HCT116 (cell line): Measurements from ENCODE around the gene RCAN3. TPM values are rescaled to one million over a fixed set of nuclear protein-coding genes. Genes with fewer than 3 reads are reported as not detected.

ENCODE experiments used
- ATAC-seq: fragments of 200-7000 bp; cut with Tn5 transposase; 2 replicates; pipeline ENCODE4 v1.9.1; 2020; ENCODE audit warnings: mild to moderate bottlenecking, moderate library complexity
- BruUV-seq: library from RNA; stranded (reverse); fragments of 400-500 nt; replicated peaks from 2 replicates; lab custom pipeline; 2021; lab: Mats Ljungman, UMichigan
- CTCF ChIA-PET: fragments of 300-600 bp; sonication (Branson Sonifier 250); formaldehyde crosslinking; loops from one replicate; lab custom pipeline; 2021; ENCODE audit warnings: antibody characterized with exemption; lab: Charles Lee
- POLR2A ChIA-PET: fragments of 300-600, 350-600 bp; sonication (Branson Sonifier 250); formaldehyde crosslinking; loops from one replicate; lab custom pipeline; 2021; ENCODE audit warnings: antibody characterized with exemption; lab: Charles Lee
- RAD21 ChIA-PET, 2 experiments: fragments of 300-600 bp; sonication (Branson Sonifier 250); formaldehyde crosslinking; loops; one replicate each; lab custom pipeline; 2023; ENCODE audit warnings: low total read pairs in 2 of 2; ENCODE audit not compliant: uncharacterized antibody in 2 of 2, unreplicated experiment in 2 of 2, low non-redundant PET in 1 of 2; lab: Charles Lee
- DNase-seq: peaks from one replicate; pipeline ENCODE4 v3.0.0-alpha.2; 2010; ENCODE audit warnings: low read depth, low spot score
- H2AFZ ChIP-seq: fragments of 200-600 bp; shearing (Covaris generic), sonication (generic); 2 replicates; pipeline ENCODE4 v1.6.1; 2017; ENCODE audit warnings: low read depth, mixed run types, mixed read lengths, antibody characterized with exemption, low read length; ENCODE audit not compliant: poor library complexity, severe bottlenecking
- H3K27ac ChIP-seq: 2 replicates; pipeline ENCODE4 v1.5.1; 2012; ENCODE audit warnings: low read depth, low read length
- H3K27me3 ChIP-seq: fragments of 200-600 bp; sonication (generic); 2 replicates; pipeline ENCODE4 v1.6.1; 2016; ENCODE audit warnings: mixed run types, low read length, mixed read lengths; ENCODE audit not compliant: insufficient read depth
- H3K36me3 ChIP-seq, 2 experiments: fragments of 200-500 bp in 1 of 2; fragments of 200-600 bp in 1 of 2; sonication (Bioruptor generic) in 1 of 2; sonication (generic) in 1 of 2; 2 replicates each; pipeline versions ENCODE4 v1.5.1 to v1.6.1; 2014 to 2016; ENCODE audit warnings: low read length in 2 of 2, inconsistent platforms in 1 of 2, mixed read lengths in 1 of 2, mixed run types in 1 of 2; ENCODE audit not compliant: insufficient read depth in 2 of 2, control insufficient read depth in 1 of 2
- H3K4me1 ChIP-seq, 2 experiments: fragments of 200-600 bp in 1 of 2; sonication (generic) in 1 of 2; 2 replicates each; pipeline versions ENCODE4 v1.5.1 to v1.6.1; 2012 to 2017; ENCODE audit warnings: low read length in 2 of 2, inconsistent platforms in 1 of 2, mild to moderate bottlenecking in 1 of 2, mixed read lengths in 1 of 2, mixed run types in 1 of 2, moderate library complexity in 1 of 2; ENCODE audit not compliant: insufficient read depth in 2 of 2, control insufficient read depth in 1 of 2
- H3K4me2 ChIP-seq: fragments of 200-600 bp; sonication (generic); 2 replicates; pipeline ENCODE4 v1.6.1; 2017; ENCODE audit warnings: mixed run types, low read length, mixed read lengths
- H3K4me3 ChIP-seq, 2 experiments: fragments of 200-600 bp in 1 of 2; sonication (generic) in 1 of 2; replicated peaks in 1 of 2; 2 replicates each; pipeline ENCODE4 v1.5.1; 2011 to 2016; ENCODE audit warnings: low read length in 2 of 2, control low read depth in 1 of 2, low read depth in 1 of 2, mild to moderate bottlenecking in 1 of 2, mixed read lengths in 1 of 2, mixed run types in 1 of 2
- H3K79me2 ChIP-seq: fragments of 200-600 bp; sonication (generic); 2 replicates; pipeline ENCODE4 v1.6.1; 2017; ENCODE audit warnings: mild to moderate bottlenecking, mixed run types, low read length, moderate library complexity, mixed read lengths; ENCODE audit not compliant: insufficient read depth
- H3K9ac ChIP-seq: fragments of 200-600 bp; sonication (generic); 2 replicates; pipeline ENCODE4 v1.6.1; 2016; ENCODE audit warnings: low read length, mixed read lengths
- H3K9me2 ChIP-seq: fragments of 200-600 bp; sonication (generic), shearing (Covaris generic); 2 replicates; pipeline ENCODE4 v1.6.1; 2017; ENCODE audit warnings: mixed run types, mild to moderate bottlenecking, moderate library complexity; ENCODE audit not compliant: insufficient read depth
- H3K9me3 ChIP-seq, 2 experiments: fragments of 200-500 bp in 1 of 2; fragments of 200-600 bp in 1 of 2; sonication (Bioruptor generic) in 1 of 2; sonication (generic) in 1 of 2; 2 replicates each; pipeline ENCODE4 v1.6.1; 2014 to 2017; ENCODE audit warnings: low read length in 2 of 2, mixed read lengths in 2 of 2, inconsistent platforms in 1 of 2, low read depth in 1 of 2, mild to moderate bottlenecking in 1 of 2, mixed run types in 1 of 2, moderate library complexity in 1 of 2; ENCODE audit not compliant: control insufficient read depth in 1 of 2, insufficient read depth in 1 of 2
- H4K20me1 ChIP-seq: fragments of 200-600 bp; sonication (generic), shearing (Covaris generic); 2 replicates; pipeline ENCODE4 v1.6.1; 2017; ENCODE audit warnings: mixed run types, mild to moderate bottlenecking, moderate library complexity; ENCODE audit not compliant: insufficient read depth
- ATF3 ChIP-seq: IDR thresholded peaks from 2 replicates; pipeline ENCODE4 v1.6.1; 2012
- CBX3 ChIP-seq: IDR thresholded peaks from 2 replicates; pipeline ENCODE4 v1.6.1; 2012; ENCODE audit warnings: low read depth
- CEBPB ChIP-seq: IDR thresholded peaks from 2 replicates; pipeline ENCODE4 v1.6.1; 2012; ENCODE audit warnings: low read depth
- JUND ChIP-seq: IDR thresholded peaks from 2 replicates; pipeline ENCODE4 v1.6.1; 2012
- MAX ChIP-seq: IDR thresholded peaks from 2 replicates; pipeline ENCODE4 v1.6.1; 2012
- POLR2A ChIP-seq: IDR thresholded peaks from 2 replicates; pipeline ENCODE4 v1.7.0; 2011; ENCODE audit warnings: borderline replicate concordance; ENCODE audit not compliant: insufficient read depth, insufficient read length; ENCODE audit errors: extremely low read depth
- REST ChIP-seq: IDR thresholded peaks from 2 replicates; pipeline ENCODE4 v1.6.1; 2012; ENCODE audit warnings: low read depth
- SIN3A ChIP-seq: IDR thresholded peaks from 2 replicates; pipeline ENCODE4 v1.6.1; 2012; ENCODE audit warnings: low read depth
- SP1 ChIP-seq: IDR thresholded peaks from 2 replicates; pipeline ENCODE4 v1.6.1; 2012; ENCODE audit warnings: low read depth
- YY1 ChIP-seq: IDR thresholded peaks from 2 replicates; pipeline ENCODE4 v1.6.1; 2011; ENCODE audit warnings: low read length, low read depth, moderate library complexity, mild to moderate bottlenecking; ENCODE audit not compliant: insufficient replicate concordance; ENCODE audit errors: extremely low read depth
- ZBTB33 ChIP-seq: IDR thresholded peaks from 2 replicates; pipeline ENCODE4 v1.6.1; 2011; ENCODE audit warnings: mild to moderate bottlenecking, low read length, moderate library complexity; ENCODE audit not compliant: insufficient replicate concordance; ENCODE audit errors: extremely low read depth
- ZFX ChIP-seq: fragments of 450-650 bp; IDR thresholded peaks from 2 replicates; pipeline ENCODE4 v1.6.1; 2017
- intact Hi-C: fragments of 100-400 bp; cut with micrococcal nuclease; formaldehyde crosslinking; loops from 2 replicates; pipeline ENCODE4 v1.10.0; 2022
- total RNA-seq: library from RNA; stranded (reverse); gene quantifications from one replicate; pipeline ENCODE4 v1.2.1, GENCODE V29; 2021; ENCODE audit not compliant: unreplicated experiment

Gene RCAN3
- total RNA-seq, 1 experiment from 2014 or later = 13.3 TPM

GRCh38 chr1:24545662-24546061, 43.0 kb downstream of the RCAN3 start:
- H4K20me1 ChIP-seq = no peaks in the 10 kb centered on the region
- H3K27ac ChIP-seq = no peak overlapping the region
- no peak overlapping the region for H3K4me3 ChIP-seq
- CTCF ChIA-PET = no interaction called here
- no peak overlapping the region for H3K9ac ChIP-seq
- no TSS peak for BruUV-seq
- no peaks in the 10 kb centered on the region for H3K79me2 ChIP-seq
- H3K9me2 ChIP-seq = no peaks in the 10 kb centered on the region
- no peaks in the 10 kb centered on the region for H3K9me3 ChIP-seq
- ATAC-seq = no peak
- H3K4me2 ChIP-seq = no peak overlapping the region
- POLR2A ChIA-PET = no interaction called here
- H2AFZ ChIP-seq = no peak overlapping the region
- DNase-seq = no peak
- H3K36me3 ChIP-seq = no peaks in the 10 kb centered on the region
- intact Hi-C loops = no loop called here
- H3K27me3 ChIP-seq = no peaks in the 10 kb centered on the region
- RAD21 ChIA-PET = no interaction called here
- H3K4me1 ChIP-seq = peaks cover 11 to 27% of the 10 kb centered on the region in 2 experiments
- TF ChIP-seq REST (no peak), CEBPB (no peak), ZBTB33 (no peak), POLR2A (no peak), SP1 (no peak), ZFX (no peak), JUND (no peak), MAX (no peak), ATF3 (no peak), YY1 (no peak), SIN3A (no peak), CBX3 (no peak)
